AG09309 (cell line): ENCODE results near the gene GSC2.

Experiments used
- DNase-seq: peaks from one replicate; pipeline ENCODE4 v3.0.0-alpha.2; 2010; ENCODE audit warnings: low read depth
- H3K4me3 ChIP-seq: 2 replicates; pipeline ENCODE4 v1.5.1; 2011; ENCODE audit warnings: mild to moderate bottlenecking, low read depth, low read length, moderate library complexity; ENCODE audit not compliant: control insufficient read depth
- TF ChIP-seq, protein P1 (sequence below): IDR thresholded peaks from 2 replicates; pipeline ENCODE4 v1.5.1; 2011; ENCODE audit warnings: mild to moderate bottlenecking, low read depth, low read length, inconsistent platforms; ENCODE audit not compliant: insufficient read depth, control insufficient read depth; ENCODE audit errors: missing control alignments

GSC2 gene

GRCh38 chr22:19173047-19174035, 23.2 kb upstream of the GSC2 start:
- peak overlapping the region; percentile 95 for H3K4me3 ChIP-seq
- TF ChIP-seq, protein P1, sequence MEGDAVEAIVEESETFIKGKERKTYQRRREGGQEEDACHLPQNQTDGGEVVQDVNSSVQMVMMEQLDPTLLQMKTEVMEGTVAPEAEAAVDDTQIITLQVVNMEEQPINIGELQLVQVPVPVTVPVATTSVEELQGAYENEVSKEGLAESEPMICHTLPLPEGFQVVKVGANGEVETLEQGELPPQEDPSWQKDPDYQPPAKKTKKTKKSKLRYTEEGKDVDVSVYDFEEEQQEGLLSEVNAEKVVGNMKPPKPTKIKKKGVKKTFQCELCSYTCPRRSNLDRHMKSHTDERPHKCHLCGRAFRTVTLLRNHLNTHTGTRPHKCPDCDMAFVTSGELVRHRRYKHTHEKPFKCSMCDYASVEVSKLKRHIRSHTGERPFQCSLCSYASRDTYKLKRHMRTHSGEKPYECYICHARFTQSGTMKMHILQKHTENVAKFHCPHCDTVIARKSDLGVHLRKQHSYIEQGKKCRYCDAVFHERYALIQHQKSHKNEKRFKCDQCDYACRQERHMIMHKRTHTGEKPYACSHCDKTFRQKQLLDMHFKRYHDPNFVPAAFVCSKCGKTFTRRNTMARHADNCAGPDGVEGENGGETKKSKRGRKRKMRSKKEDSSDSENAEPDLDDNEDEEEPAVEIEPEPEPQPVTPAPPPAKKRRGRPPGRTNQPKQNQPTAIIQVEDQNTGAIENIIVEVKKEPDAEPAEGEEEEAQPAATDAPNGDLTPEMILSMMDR, result no peak
- no peak for DNase-seq

DNA sequence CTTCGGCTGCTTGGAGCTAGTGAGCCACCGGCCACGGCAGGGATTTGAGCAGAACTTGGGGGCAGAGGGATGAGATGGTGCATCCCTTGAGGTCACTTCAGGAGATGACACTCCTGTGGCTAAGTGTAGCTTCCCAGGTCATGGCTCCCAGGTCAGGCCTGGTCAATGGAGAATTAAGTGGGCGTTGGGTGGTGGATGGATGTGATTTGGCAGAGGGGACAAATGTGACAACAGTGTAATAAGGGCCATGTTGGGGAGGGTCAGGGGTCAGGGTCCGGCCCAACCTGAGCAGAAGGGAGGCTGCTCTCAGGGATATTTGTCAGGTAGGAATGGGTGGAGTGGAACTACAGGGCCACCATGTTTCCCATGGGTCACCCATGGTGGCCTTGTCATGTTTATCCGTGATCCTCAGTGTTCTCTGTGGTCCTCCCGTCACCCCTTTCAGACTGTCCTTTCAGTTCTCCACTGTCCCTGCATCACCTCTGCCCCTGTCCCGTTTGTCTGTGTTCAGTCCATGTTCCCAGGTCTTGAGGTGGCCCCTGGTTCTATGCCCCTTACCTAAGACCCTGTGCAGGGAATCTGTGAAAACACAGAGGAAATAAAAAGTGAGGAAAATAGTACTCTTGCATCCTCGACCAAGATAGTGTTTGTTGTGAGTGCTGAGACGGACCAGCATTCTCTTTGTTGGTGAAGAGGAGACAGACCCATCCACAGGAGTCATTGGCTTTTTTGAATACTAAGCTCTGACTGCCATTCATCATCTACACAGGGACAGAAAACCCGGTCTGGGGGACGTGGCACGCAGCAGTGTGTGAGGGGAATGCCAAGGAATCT, 22.3 kb upstream of the GSC2 start:
- TF ChIP-seq, protein P1, result no peak
- no peak for DNase-seq
- H3K4me3 ChIP-seq, result peak overlapping the region; percentile 95

GRCh38 chr22:19169947-19170318, 19.8 kb upstream of the GSC2 start:
- TF ChIP-seq, protein P1, result no peak
- no peak for DNase-seq
- no peak overlapping the region; the same call in none of the 2 replicates for H3K4me3 ChIP-seq

DNA sequence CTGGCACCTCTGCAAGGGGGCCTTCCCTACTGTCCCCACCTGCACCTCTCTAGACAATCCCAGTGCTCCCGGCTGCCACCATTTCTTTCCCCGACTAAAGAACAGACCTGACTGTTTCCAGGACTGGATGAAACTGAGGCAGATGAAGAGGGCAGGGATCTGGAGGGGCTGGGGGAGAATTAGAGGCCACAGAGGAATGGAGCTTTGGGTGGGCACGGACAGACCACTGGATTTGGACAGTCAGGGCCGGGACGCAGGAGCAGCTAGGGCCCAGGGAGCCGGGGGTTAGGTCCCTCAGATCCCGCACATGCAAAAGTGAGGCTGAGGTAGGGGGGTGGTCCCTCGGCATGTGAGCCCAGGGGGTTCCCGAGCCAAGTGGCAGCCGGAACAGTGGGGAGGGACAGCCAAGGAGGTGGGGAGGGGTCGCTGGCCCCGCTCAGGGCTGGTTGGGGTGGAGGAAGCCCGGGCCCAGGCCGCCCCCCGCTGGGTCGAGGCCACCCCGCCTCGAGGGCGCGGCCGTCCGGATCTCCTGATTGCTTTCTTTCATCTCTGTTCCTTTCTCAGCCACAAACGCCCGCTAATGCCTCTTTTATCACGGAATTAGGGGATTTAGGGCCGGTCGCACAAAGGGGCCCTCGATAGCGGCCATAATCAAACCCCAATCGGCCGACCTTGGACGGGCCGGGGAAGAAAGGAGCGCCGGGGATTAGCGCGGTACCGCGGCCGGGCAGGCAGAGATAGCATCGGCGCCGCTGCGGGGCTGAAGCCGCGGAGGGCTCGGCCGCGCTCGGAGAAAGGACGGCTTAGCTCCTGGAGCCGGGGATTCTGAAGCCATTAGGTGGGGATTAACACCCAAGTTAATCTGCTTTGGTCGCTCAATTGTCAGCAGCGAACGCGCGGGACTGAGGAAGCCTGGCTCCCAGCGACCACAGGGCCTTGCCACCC, 19.2 kb upstream of the GSC2 start:
- H3K4me3 ChIP-seq, result peak overlapping the region; percentile 37
- TF ChIP-seq, protein P1, result no peak
- no peak for DNase-seq

GRCh38 chr22:19168088-19168890, 18.2 kb upstream of the GSC2 start:
- no peak for DNase-seq
- TF ChIP-seq, protein P1, result peak; percentile 7
- H3K4me3 ChIP-seq, result no peak overlapping the region
